ENCODE results near the gene C18orf63.

DNA sequence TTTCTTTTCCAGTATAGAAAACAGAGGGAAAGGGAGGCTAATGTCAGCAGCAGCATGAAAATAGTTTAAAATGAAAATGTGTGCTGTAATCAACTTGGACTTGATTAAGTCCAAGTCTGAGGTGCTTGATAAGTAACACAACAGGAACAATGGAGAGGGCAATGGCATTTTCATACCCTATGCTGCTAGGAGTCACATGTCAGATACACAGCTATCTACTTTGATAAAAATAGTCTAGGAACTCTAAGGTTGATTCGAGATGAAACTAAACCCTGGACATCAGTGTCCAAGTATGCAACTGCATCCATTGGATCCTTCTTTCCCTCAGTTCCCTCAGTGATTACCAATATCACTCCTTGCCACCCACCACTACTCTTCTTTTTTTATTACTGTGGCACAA, 4.6 kb upstream of the C18orf63 start:
- no peak for TF ChIP-seq POLR2A (IDR thresholded peaks at IDR 0.05)
- TF ChIP-seq, protein P1, sequence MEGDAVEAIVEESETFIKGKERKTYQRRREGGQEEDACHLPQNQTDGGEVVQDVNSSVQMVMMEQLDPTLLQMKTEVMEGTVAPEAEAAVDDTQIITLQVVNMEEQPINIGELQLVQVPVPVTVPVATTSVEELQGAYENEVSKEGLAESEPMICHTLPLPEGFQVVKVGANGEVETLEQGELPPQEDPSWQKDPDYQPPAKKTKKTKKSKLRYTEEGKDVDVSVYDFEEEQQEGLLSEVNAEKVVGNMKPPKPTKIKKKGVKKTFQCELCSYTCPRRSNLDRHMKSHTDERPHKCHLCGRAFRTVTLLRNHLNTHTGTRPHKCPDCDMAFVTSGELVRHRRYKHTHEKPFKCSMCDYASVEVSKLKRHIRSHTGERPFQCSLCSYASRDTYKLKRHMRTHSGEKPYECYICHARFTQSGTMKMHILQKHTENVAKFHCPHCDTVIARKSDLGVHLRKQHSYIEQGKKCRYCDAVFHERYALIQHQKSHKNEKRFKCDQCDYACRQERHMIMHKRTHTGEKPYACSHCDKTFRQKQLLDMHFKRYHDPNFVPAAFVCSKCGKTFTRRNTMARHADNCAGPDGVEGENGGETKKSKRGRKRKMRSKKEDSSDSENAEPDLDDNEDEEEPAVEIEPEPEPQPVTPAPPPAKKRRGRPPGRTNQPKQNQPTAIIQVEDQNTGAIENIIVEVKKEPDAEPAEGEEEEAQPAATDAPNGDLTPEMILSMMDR (IDR thresholded peaks at IDR 0.05), result no peak

Data from ovary (tissue), 3 donors.